Cardiac fibroblast (primary cell): ENCODE results near the gene LRRC8A.
"Not testable (repeated sequence)": the region's sequence is repeated elsewhere in the genome, so short reads cannot be mapped to it uniquely, and the experiment has no call there.

ENCODE experiments used
- DNase-seq, 2 donors: peaks; one replicate each; pipeline versions ENCODE4 v3.0.0 to v3.0.0-alpha.2; 2010; ENCODE audit warnings: low read depth in 2 of 2
- H3K4me3 ChIP-seq, 2 donors: replicated peaks in 1 of 2; 1 replicate in 1 of 2; 2 replicates in 1 of 2; pipeline ENCODE4 v1.5.1; 2011; ENCODE audit warnings: low read depth in 2 of 2, low read length in 2 of 2, mild to moderate bottlenecking in 2 of 2, moderate library complexity in 1 of 2
- TF ChIP-seq, protein P1 (sequence below): IDR thresholded peaks from one replicate; pipeline ENCODE4 v1.5.1; 2011; ENCODE audit warnings: low read depth, mild to moderate bottlenecking, low read length, inconsistent platforms

The LRRC8A gene

DNA sequence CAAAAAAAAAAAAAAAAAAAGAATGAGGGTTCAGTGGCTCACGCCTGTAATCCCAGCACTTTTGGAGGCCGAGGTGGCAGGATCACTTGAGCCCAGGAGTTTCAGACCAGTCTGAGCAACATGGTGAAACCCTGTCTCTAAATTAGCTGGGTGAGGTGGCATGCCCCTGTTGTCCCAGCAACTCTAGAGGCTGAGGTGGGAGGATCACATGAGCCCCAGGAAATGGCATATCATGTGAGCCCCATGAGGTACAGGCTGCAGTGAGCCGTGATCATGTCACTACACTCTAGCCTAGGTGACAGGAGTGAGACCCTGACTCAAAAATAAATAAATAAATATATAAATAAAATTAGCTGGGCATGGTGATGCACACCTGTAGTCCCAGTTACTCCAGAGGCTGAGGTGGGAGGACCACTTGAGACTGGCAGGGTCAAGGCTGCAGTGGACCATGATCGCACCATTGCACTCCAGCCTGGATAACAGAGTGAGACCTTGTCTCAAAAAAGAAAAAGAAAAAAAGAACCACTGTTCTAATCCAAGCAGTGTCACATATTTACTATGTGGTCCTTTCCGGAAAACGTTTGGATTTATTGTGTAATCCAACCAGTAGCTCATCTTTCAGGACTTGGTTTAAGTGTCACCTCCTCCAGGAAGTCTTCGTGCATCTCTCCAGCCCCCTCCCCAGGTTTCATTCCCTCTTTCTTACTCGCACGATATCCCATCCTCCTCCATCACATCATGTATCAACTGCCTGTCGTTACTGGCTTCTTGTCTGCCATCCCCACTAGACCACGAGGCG lies 40.0 kb upstream of the LRRC8A start:
- H3K4me3 ChIP-seq = no peak overlapping the region
- TF ChIP-seq, protein P1, sequence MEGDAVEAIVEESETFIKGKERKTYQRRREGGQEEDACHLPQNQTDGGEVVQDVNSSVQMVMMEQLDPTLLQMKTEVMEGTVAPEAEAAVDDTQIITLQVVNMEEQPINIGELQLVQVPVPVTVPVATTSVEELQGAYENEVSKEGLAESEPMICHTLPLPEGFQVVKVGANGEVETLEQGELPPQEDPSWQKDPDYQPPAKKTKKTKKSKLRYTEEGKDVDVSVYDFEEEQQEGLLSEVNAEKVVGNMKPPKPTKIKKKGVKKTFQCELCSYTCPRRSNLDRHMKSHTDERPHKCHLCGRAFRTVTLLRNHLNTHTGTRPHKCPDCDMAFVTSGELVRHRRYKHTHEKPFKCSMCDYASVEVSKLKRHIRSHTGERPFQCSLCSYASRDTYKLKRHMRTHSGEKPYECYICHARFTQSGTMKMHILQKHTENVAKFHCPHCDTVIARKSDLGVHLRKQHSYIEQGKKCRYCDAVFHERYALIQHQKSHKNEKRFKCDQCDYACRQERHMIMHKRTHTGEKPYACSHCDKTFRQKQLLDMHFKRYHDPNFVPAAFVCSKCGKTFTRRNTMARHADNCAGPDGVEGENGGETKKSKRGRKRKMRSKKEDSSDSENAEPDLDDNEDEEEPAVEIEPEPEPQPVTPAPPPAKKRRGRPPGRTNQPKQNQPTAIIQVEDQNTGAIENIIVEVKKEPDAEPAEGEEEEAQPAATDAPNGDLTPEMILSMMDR = no peak
- no peak for DNase-seq

DNA sequence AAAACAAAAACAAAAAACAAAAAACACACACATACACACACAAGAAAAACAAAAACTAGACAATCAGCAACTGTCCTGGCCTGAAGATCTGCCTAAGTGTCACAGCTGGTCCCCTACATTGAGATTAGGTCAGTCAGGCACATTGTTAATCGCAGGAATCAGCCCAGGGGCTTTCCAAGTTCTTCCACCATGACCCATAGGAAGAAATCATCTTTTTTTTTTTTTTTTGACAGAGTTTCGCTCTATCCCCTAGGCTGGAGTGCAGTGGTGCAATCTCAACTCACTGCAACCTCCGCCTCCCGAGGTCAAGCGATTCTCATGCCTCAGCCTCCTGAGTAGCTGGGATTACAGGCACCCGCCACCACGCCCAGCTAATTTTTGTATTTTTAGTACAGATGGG lies 38.8 kb upstream of the LRRC8A start:
- H3K4me3 ChIP-seq = not testable (repeated sequence)

DNA sequence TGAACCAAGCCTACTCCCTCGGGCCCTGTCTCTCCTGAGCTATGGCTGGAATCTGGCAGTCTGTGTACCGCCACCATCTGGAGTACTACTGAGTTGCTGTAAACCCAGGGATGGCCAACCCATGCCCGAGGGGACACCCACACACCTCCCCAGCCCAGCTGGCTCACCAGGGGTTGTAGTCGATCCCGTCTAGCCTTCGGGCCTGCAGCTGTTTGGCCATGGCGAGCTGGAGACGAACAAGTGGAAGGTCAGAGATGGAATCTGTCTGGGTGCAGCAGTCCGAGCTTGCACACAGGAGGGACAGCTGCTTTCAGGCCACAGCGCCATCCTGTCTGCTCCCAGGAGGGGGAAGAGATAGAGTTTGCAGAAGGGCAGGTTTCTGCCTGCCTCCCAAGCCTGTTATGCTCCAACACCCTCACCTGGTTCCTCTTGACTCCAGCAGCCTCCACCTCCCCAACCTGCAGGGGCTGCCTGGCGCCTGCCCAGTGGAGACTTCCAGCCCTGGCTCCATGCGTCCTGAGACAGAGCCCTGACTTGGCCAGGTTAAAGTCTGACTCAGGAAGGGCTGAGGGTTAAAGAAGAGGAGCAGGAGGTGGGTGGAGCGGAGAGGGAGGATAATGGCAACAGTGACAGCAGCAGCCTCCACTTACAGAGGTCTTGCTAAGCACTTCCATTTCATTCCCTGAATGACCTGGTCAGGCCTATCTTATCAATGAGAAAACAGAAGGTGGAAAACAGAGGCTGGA lies 36.6 kb upstream of the LRRC8A start:
- no peak overlapping the region for H3K4me3 ChIP-seq
- no peak for DNase-seq
- TF ChIP-seq, protein P1 = no peak

More for the DNA sequence above, 38.8 kb upstream of the LRRC8A start:
- not testable (repeated sequence) for DNase-seq

DNA sequence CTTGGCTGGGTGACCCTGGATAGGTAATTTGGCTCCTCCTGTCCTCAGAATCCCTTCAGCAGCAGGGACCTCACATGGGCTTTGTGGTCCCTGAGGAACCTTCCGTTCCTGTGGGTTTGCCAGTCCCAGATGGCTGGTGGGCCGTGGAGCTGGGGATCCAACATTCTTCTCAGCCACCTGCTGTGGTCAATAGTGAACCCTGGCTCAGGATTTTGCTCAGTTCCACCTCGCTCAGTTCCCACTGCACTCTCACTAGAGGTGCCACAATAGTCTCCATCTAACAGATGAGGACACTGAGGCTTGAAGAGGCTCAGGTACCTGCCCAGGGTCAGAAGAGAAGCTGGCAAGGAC lies 35.3 kb upstream of the LRRC8A start:
- no peak for DNase-seq
- no peak overlapping the region for H3K4me3 ChIP-seq
- TF ChIP-seq, protein P1 = no peak

DNA sequence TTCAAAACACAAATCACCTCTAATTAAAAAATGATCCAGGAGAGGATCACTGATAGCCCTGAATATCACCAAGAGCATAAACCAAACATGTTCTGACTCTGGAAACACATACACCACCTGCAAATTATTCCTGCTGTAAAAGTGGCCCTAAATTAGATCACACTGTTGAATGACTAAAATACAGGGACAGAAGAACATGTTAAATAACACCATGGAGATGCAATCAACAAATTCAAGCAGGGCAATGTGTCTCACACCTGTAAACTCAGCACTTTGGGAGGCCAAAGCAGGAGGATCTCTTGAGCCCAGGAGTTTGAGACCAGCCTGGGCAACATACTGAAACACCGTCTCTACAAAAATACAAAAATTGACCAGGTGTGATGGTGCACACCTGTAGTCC lies 34.1 kb upstream of the LRRC8A start:
- TF ChIP-seq, protein P1 = no peak
- DNase-seq = no peak
- H3K4me3 ChIP-seq = no peak overlapping the region

DNA sequence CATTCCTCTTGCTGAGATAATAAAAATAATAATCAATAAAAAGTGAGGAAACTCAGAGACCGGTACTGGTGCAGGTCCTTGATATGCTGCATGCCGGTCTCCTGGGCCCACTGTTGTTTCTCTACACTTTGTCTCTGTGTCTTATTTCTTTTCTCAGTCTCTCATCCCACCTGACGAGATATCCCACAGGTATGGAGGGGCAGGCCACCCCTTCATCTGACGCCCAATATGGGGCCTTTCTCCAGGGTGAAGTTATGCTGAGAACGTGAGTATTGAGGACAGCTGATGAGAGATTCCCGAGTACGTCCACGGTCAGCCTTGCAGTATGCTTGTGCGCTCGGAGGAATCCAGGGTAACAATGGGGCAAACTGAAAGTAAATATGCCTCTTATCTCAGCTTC lies 30.9 kb upstream of the LRRC8A start:
- DNase-seq, H3K4me3 ChIP-seq: not testable (repeated sequence)

DNA sequence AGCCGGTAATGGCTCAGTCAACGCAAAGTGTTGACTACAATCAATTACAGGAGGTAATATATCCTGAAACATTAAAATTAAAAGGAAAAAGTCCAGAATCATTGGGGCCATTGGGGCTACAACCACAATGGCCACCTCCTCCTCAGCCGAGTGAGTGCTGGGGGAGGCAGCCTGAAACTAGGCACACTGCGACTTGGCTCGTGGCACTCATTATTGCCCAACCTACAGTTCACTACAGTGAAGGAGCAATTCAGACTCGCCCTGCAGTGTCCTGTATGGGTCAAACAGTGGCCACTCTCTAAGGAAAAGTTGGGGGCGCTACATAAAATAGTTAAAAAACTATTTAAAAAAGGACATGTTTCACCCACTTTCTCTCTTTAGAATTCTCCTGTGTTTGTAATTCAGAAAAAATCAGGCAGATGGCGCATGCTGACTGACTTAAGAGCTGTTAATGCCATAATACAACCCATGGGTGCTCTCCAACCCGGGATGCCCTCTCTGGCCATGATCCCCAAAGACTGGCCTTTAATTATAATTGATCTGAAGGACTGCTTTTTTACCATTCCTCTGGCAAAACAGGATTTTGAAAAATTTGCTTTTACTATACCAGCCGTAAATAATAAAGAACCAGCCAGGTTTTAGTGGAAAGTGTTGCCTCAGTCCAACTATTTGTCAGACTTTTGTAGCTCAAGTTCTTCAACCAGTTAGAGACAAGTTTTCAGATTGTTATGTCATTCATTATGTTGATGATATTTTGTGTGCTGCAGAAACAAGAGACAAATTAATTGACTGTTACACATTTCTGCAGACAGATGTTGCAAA lies 29.9 kb upstream of the LRRC8A start:
- not testable (repeated sequence) for H3K4me3 ChIP-seq
- peak; percentile 69 to 75 for DNase-seq
- TF ChIP-seq, protein P1 = peak; percentile 36

DNA sequence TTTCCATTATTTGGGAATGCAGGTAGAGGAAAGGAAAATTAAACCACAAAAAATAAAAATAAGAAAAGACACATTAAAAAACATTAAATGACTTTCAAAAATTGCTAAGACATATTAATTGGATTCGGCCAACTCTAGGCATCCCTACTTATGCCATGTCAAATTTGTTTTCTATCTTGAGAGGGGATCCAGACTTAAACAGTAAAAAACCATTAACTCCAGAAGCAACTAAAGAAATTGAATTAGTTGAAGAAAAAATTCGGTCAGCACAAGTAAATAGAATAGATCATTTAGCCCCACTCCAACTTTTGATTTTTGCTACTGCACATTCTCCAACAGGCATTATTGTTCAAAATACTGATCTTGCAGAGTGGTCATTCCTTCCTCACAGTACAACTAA lies 29.3 kb upstream of the LRRC8A start:
- H3K4me3 ChIP-seq, DNase-seq: not testable (repeated sequence)

DNA sequence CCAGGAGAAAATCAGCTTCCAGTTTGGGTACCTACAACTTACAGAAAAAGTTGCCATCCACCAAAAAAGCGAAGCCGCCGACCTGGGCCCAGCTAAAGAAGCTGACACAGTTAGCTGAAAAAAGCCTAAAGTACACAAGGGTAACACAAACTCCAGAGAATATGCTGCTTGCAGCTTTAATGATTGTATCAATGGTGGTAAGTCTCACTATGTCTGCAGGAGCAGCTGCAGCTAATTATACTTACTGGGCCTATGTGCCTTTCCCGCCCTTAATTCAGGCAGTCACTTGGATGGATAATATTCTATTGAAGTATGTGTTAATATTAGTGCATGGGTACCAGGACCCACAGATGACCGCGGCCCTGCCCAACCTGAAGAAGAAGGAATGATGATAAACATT lies 27.5 kb upstream of the LRRC8A start:
- not testable (repeated sequence) for DNase-seq, H3K4me3 ChIP-seq

DNA sequence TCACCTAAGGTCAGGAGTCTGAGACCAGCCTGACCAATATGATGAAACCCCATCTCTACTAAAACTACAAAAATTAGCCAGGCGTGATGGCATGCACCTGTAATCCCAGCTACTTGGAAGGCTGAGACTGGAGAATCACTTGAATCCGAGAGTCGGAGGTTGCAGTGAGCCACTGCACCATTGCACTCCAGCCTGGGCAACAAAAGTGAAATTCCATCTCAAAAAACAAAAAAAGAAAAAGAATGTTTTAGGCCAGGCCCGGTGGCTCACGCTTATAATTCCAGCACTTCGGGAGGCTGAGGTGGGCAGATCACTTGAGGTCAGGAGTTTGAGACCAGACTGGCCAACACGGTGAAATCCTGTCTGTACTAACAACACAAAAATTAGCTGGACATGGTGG lies 23.5 kb upstream of the LRRC8A start:
- not testable (repeated sequence) for DNase-seq, H3K4me3 ChIP-seq
